Caki2 (cell line): ENCODE results near the gene BPIFB6. TPM values are rescaled to one million over a fixed set of nuclear protein-coding genes. Genes with fewer than 3 reads are reported as not detected.

ENCODE experiments used
- DNase-seq: peaks from one replicate; pipeline ENCODE4 v3.0.0-alpha.2; 2015; ENCODE audit warnings: low read depth
- in situ Hi-C: cut with HindIII; loops from 2 replicates; pipeline ENCODE4 v1.10.0; 2016; ENCODE audit warnings: low sequenced_read_pairs, low pct_unique_long_range_greater_than_20kb, mixed read lengths
- total RNA-seq: library from RNA; depleted of rRNA; stranded (reverse); fragments of >200 nt; shearing (Covaris generic); gene quantifications from 2 replicates; pipeline ENCODE4 v1.2.3, GENCODE V29; 2014; ENCODE audit warnings: low replicate concordance

BPIFB6 gene
- total RNA-seq, 1 experiment from 2014 or later: not detected

DNA sequence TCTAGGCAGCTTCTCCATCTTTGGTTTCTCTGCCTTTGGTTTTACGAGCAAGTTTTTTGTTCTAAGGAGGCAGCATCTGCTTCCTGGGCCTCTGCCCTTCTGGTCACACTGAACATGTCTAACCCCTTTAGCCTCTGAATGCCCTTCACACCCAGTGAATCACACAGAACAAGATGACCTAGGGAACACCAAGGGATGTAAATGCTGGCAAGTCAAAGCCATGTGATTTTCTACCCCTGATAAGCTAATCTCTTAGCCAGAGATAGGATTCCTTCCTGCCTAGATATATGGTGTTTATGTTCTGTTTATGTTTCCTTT lies 7.2 kb upstream of the BPIFB6 start:
- in situ Hi-C loops: no loop called here
- DNase-seq: no peak

DNA sequence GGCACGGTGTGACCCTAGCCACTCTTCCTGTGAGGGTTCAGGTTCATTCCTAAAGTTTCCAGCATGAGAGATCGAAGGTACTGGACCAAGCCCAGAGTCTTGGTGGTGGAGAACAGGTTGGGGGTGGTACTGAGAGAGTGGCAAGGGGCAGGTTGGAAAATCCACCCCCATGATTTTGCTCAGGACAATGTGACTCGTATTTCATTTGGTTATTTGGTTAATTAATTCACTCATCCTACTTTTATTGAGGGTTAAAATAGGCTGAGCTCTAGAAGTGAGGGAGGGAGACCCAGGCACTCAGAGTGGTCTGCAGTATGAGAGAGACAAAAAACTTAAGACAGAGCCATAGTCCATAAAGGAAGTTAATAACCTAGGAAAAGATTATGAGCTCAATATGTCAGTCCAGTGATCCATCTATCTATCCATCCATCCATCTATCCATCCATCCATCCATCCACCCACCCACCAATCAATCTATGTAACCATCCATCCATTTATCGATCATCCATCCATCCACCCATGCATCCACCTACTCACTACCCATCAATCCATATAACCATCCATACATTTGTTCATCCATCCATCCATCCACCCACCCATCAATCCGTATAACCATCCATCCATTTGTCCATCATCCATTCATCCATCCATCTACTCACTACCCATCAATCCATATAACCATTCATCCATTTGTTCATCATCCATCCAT lies 6.7 kb upstream of the BPIFB6 start:
- no peak for DNase-seq
- in situ Hi-C loops: no loop called here

DNA sequence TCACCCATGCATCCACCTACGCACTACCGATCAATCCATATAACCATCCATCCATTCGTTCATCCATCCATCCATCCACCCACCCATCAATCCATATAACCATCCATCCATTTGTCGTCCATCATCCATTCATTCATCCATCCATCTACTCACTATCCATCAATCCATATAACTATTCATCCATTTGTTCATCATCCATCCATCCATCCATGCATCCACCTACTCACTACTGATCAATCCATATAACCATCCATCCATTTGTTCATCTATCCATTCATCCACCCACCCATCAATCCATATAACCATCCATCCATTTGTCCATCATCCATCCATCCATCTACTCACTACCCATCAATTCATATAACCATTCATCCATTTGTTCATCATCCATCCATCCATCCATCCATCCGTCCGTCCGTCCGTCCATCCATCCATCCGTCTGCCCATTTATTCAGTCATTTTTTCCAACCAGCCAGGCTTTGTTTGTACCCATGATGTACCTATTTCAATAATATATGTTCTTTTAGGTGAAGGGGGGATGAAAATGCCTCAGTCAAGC lies 6.1 kb upstream of the BPIFB6 start:
- no peak for DNase-seq
- in situ Hi-C loops: no loop called here

DNA sequence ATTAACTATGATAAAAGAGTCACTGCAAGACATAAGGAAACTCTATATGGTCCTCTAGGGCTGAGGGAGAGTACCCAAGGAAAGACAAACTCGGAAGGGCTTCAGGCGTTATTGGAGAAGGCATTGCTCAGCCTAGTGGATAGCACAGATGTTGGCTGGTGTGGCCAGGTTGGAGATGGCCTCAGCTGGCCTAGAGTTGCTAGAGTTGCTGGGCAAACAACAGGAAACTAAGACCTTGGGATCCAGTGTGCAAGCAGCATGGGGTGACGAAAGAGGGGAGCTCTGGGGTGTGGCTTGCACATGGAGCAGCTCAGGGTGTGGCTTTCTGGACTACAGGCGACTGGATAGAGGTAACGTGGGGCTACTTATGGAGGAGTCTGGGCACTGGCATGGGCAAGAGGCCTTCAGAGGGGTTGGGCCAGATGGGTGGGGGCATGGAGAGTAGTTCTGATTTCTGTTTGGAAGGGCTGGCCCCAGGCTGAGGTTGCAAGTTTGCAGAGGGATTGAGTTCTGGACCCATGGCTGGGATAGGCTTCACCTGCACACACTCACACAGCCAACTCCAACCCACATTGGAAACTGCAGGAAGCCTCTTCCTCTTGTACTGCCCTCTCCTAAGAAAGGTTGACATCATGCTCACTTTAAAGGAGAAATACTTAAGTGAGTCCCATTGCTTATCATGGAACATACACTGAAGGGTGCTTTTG lies 5.2 kb upstream of the BPIFB6 start:
- no peak for DNase-seq
- in situ Hi-C loops: no loop called here

DNA sequence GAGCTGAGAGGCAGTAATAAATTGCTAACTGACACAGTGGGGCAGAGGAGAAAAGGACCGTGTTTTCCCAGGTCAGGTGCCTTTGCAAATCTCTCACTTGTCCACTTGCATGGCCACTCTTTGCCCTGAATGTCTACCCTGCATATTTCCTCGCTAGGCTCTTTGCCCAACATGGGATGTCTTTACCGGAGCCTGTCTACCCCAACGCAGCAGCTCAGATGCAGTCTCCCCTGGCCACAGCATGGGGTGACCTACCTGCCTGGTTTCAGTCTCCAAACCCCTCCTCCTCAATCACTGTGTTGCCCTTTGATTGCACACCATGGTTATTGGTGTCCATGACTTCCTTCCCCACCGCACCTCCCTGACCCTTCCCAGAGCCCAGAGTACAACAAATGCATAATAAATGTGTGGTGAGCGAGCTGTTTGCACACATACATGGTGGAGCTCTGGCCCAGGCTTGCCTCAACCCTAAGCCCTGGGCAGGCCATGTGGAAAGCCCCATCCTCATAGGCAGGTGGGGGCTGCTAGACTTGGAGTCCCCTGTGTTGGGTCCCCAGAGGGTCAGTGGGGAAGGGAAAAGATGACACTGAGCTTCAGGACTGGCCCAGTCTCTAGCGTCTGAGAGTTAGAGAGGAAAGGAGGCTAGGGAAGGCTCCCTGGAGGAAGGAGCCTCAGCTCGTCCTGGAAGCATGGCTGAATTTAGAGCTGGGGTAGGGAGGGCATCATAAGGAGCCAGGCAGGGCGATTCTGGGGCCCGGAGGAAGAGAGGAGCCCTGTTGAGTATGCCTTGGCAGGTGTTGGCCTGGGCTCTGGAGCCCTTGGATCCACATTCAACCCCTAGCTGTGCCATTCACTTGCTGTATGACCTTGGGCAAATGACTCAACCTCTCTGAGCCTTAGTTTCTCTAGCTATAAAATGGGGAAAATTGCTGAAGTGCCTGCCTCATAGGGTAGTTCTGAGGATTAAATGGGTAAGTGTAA lies 4.4 kb upstream of the BPIFB6 start:
- no peak for DNase-seq
- in situ Hi-C loops: no loop called here

DNA sequence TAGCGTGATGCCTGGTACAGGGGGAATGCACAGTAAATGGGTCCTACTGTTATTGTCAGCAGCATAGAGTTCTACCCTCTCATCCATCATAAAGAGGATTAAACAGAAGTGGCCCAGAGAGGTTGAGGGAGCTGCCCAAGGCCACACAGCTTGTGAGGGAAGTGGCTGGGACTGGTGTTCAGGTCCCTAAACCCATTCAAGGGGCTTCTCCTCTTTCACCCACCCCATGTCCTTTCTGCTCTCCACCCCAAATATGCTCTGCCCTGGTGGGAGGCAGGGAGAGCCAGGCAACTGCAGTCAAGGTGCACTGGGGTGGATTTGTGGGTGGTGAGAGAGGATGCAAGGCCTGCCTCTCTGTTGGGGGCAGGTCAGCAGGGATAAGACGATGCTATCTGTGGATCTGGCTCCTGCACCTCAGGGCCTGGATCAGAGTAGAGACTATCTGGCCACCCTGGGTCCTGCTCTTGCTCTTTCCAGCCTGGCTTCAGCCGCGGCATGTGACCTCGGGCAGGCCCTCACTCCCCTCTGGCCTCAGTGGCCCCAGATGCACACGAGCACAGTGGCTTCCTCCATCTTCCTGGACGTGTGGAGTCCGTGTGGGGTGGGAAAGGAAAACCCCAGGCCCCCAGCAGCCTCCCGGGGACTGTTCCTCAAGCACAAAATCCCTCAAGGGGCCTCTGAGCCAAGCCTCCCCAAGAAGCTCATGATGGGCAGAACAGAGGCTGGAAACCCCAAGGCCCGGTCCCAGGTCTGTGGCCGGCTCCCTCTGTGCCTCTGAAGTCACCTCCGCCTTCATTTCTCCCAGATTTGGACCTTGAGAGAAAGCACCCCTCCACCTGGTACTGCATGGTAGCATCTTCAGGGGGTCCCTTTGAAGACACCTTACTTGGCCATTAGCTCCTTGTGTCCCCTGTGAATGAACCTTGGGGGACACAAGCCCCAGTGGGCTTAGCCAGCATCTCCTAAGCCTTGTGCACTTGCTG lies 3.4 kb upstream of the BPIFB6 start:
- in situ Hi-C loops: no loop called here
- DNase-seq: no peak

DNA sequence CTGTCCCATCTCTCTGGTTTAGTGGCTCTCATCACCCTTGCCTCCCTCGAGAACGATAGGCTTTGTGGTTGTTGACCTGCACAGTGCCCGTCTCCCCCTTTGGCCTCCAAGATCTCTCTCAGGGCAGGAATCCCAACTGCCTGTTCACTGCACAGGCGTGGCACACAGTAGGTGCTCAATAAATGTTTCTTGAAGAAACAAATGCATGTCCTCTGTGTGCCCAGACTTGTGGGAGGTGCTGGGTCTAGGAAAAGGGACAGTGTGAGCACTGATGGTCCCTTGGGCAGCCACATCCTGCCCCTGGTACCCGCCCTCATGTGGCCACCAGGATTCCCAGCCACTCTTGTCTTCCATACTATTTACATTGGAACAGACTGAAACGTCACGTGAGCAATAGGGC lies 2.6 kb upstream of the BPIFB6 start:
- no peak for DNase-seq
- in situ Hi-C loops: no loop called here

DNA sequence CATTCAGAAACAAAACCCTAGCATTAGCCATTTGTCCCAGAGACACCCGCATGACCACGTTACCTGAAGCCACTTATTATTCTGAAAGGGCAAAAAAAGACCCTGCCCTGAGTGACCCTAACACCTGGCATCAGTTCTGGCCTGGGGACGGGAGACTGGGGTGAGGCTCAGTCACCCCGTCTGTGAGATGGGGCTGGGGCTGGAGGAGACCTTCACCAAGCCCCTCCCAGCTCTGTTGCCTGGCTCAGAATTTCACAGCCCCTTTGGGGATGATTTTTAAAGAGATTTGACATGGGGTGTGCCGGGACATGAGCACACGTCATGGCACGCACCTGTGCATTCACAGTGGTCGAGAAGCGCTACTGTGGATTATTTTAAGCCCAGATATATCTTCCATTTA lies 1.4 kb upstream of the BPIFB6 start:
- in situ Hi-C loops: no loop called here
- no peak for DNase-seq

DNA sequence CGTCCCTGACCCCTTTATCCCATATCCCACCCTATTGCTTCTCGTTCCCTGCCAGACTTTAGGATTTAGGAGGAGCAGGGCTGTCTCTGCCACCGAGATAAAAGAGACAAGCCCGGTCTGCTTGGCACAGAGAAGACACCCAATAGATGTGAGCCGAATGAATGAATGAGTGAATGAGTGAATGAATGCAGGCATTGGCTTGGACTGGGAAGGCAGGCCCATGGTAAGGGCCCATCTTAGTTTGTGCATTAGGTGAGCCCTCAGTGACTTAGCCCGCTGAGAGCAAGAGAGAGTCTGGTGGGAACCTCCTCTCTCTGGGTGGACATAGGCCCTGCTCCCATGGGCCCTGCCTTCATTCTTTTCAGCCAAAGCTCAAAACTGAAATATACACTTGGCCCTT lies 879 bp upstream of the BPIFB6 start:
- no peak for DNase-seq
- in situ Hi-C loops: no loop called here

DNA sequence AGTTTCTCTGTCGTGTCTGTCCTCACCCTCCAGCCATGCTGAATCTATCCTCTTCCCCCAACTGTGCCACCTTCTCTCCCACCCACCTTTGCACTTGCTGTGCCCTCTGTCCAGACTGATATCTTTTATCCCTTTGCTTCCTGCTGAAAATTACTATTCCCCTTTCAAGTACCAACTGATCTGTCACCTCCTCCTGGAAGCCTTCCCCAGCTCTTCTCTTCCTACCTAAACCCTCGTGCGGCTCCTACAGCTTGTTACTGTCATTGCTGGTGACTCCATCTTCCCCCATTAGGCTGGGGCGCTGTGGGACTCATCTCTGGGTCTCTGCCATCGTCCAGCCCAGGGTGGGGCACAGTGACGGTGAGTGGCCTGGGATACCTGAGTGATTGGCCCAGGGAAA lies 1.1 kb downstream of the BPIFB6 start:
- DNase-seq: no peak
- in situ Hi-C loops: no loop called here

DNA sequence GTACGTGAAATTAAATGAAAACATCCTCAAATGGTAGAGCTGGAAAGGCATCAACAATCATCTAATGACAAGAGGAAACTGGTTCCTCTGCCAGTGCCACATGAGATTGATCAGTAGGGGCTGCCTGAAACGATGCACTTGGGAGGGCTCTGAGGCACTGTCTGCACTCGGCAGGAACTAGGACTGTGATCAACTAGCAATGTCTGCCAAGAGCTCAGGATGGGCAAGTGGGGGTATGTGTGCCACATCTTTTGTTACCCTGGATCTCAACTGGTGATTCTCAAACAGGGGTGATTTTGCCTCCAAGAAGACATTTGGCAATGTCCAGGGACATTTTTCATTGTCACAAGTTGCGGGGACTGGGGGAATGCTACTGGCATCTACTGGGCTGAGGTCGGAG lies 1.9 kb downstream of the BPIFB6 start:
- in situ Hi-C loops: no loop called here
- DNase-seq: no peak

DNA sequence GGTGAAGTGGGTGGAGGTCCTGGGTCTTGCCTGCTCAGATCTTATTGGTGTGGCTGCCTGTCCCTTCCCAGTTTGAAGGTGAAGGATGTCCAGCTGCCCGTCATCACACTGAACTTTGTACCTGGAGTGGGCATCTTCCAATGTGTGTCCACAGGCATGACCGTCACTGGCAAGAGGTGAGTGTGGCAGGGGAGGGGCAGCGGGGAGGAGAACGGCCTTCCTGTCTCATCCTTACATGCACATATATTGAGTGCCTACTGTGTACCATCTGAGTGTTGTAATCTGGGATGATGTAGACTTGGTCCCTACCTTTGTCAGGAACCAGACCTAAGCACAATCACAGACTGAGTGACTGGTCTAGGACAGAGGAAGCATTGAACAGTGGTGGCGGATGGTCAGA lies 2.7 kb downstream of the BPIFB6 start:
- DNase-seq: no peak
- in situ Hi-C loops: no loop called here

DNA sequence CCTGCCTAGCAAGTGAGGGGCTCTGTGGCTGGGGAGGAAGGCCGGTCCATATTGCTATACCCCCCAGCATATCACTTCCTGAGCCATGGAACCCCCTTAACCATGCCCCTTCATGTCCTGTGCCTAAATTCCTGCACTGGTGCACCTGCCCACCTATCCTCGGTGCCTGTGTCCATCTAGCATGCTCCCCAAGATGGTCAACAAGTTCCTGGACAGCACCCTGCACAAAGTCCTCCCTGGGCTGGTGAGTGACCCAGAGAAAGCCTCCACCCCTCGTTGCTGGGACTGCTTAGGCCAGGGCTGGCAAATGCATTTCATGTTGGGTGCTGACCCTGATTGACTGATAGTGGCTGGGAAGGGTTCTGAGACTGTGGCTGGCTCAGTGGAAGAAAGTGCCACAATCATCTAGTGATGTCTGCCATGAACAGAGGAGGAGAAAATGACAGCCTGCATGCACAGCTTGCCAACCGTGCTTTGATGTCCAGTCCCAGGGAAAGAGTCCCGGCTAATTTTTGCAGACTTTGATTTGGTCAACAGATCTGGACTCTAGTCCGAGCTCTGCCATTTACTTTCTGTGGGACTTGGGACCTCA lies 3.5 kb downstream of the BPIFB6 start:
- in situ Hi-C loops: no loop called here
- no peak for DNase-seq

DNA sequence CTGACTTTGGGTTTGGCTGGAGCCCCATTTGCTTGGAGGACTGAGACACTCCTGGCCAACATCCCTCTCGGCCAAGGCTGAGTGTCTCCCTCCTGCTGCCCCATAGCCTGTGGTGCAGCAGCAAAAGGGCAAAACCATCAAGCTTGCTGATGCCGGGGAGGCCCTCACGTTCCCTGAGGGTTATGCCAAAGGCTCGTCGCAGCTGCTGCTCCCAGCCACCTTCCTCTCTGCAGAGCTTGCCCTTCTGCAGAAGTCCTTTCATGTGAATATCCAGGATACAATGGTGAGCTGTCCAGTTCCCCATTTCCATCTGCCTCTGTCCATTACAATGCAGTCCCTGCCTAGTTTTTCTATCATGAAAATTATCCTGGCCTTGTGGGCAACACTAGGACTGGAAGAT lies 6.0 kb downstream of the BPIFB6 start:
- DNase-seq: no peak
- in situ Hi-C loops: no loop called here

DNA sequence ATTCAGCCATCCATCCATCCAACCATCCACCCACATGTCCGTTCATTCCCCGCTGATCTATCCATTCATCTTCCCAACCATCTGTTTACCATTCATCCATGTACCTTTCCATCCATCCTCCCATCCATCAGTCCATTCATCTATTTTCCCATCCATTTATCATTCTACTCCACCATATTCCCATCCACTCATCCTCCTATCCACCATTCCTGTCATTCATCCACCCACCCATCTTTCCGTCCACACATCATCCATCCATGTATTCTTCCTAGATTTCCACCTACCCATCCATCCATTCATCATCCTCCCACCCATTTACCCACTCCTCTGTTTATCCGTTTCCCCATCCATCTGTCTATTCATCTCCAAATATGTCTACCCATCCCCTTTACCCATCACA lies 6.8 kb downstream of the BPIFB6 start:
- in situ Hi-C loops: no loop called here
- DNase-seq: no peak

DNA sequence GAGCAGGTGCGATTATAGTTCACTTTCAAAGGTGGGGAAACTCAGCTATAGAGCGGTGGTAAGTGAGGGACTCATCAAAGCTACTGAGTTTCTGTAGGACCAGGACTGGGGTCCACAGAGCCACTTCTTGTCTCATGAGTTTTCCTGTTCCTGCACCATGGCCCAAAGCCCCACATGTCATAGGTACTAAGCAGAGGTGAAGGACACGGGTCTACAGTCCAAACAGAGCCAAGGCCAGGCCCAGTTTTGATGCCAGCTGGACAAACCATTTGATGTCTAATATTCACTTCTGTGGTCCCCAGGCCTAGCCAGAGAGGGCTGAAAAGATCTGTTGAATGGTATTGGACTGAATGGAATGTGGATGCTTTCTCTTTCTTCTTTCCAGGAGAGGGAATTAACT lies 11.0 kb downstream of the BPIFB6 start:
- in situ Hi-C loops: no loop called here
- no peak for DNase-seq

DNA sequence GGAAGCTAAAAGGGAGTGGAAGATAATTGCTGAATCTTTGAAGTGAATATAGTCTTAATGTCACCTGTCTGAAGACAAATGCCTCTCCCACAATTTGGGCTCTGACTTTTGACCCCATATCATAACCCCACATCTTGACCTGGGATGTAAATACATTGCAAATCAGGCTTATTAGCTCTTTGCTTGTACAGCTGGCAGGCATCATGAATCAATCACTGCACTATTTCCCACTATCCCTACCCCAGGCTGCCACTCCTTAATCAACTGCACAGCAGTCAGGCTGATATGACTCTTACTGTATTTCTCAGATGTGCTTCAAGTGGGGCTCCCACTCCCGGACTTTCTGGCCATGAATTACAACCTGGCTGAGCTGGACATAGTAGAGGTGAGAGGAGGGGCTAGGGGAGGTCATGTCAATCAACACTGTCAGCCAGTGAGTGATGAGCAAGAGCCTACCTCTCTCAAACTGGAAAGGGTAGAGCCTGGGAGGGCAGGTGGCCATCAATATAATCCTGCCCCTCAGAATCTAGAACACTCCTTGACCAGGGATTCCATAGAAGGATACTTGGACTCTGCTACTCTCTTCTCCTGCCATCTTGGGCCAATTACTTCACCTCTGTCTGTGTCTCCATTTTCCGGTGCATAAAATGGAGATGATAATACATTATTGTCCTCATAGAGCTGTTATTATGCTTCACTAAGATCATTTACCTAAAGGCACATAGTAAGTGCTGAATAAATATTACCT lies 11.7 kb downstream of the BPIFB6 start:
- no peak for DNase-seq
- in situ Hi-C loops: no loop called here
